Measurements from ENCODE around the gene ANKRD9. TPM values are rescaled to one million over a fixed set of nuclear protein-coding genes. Genes with fewer than 3 reads are reported as not detected.
A peak's percentile ranks its signal among the peaks of the same experiment; 100 is the strongest.

ANKRD9 gene
- total RNA-seq, 1 donor from 2014 or later: 10.8 TPM

DNA sequence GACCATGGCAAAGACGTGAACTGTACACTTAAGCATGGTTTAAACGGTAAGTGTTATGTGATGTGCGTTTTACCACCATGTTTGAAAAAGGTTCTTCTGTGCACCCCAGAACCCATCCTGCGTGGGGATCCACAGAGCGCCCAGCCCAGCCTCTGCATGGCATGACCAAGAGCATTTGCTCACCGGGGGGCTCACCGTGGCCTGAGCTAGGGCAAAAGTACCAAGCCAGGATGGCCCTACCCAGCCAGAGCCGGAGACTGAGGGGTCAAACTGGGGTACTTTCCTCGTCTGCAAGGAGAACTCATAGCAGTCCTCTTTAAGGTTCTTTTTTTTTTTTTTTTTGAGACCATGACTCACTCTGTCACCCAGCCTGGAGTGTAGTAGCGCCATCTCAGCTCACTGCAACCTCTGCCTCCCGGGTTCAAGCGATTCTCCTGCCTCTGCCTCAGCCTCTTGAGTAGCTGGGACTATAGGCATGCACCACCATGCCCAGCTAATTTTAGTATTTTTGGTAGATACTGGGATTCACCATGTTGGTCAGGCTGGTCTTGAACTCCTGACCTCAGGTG, 16.4 kb upstream of the ANKRD9 start:
- peak overlapping the region; percentile 85 for H3K4me3 Mint-ChIP-seq
- H3F3A ChIP-seq (ENCODE audit: low read depth): peaks cover 9% of the 10 kb centered on the region
- H3K9me3 Mint-ChIP-seq: no peaks in the 10 kb centered on the region
- peaks cover 2% of the 10 kb centered on the region for H3K27me3 Mint-ChIP-seq (ENCODE audit: insufficient read depth, low read depth)
- no peaks in the 10 kb centered on the region for H3K36me3 ChIP-seq
- H3K79me2 ChIP-seq (ENCODE audit: low read depth): no peaks in the 10 kb centered on the region
- TF ChIP-seq EZH2 (IDR thresholded peaks at IDR 0.05) (no peak), EZH2phosphoT487 (IDR thresholded peaks at IDR 0.05) (no peak)
- TF ChIP-seq, protein P1, sequence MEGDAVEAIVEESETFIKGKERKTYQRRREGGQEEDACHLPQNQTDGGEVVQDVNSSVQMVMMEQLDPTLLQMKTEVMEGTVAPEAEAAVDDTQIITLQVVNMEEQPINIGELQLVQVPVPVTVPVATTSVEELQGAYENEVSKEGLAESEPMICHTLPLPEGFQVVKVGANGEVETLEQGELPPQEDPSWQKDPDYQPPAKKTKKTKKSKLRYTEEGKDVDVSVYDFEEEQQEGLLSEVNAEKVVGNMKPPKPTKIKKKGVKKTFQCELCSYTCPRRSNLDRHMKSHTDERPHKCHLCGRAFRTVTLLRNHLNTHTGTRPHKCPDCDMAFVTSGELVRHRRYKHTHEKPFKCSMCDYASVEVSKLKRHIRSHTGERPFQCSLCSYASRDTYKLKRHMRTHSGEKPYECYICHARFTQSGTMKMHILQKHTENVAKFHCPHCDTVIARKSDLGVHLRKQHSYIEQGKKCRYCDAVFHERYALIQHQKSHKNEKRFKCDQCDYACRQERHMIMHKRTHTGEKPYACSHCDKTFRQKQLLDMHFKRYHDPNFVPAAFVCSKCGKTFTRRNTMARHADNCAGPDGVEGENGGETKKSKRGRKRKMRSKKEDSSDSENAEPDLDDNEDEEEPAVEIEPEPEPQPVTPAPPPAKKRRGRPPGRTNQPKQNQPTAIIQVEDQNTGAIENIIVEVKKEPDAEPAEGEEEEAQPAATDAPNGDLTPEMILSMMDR (IDR thresholded peaks at IDR 0.05): no peak
- no peak for DNase-seq (ENCODE audit: low spot score)
- H2AFZ ChIP-seq (replicated peaks): no peak overlapping the region
- no peak overlapping the region for H3K27ac ChIP-seq
- peaks cover 7% of the 10 kb centered on the region for H3K4me1 Mint-ChIP-seq
- no peak overlapping the region for H3K27ac Mint-ChIP-seq
- no peaks in the 10 kb centered on the region for H3K4me1 ChIP-seq
- H3K4me3 ChIP-seq: no peak overlapping the region
- no peaks in the 10 kb centered on the region for H4K20me1 ChIP-seq (ENCODE audit: low read depth)
- no peaks in the 10 kb centered on the region for H3K9me3 ChIP-seq (ENCODE audit: low read depth)
- peak overlapping the region; percentile 86 for H3K4me2 ChIP-seq
- no peak overlapping the region for H3K9ac ChIP-seq
- no peaks in the 10 kb centered on the region for H3K27me3 ChIP-seq
- H3K36me3 Mint-ChIP-seq: no peaks in the 10 kb centered on the region

DNA sequence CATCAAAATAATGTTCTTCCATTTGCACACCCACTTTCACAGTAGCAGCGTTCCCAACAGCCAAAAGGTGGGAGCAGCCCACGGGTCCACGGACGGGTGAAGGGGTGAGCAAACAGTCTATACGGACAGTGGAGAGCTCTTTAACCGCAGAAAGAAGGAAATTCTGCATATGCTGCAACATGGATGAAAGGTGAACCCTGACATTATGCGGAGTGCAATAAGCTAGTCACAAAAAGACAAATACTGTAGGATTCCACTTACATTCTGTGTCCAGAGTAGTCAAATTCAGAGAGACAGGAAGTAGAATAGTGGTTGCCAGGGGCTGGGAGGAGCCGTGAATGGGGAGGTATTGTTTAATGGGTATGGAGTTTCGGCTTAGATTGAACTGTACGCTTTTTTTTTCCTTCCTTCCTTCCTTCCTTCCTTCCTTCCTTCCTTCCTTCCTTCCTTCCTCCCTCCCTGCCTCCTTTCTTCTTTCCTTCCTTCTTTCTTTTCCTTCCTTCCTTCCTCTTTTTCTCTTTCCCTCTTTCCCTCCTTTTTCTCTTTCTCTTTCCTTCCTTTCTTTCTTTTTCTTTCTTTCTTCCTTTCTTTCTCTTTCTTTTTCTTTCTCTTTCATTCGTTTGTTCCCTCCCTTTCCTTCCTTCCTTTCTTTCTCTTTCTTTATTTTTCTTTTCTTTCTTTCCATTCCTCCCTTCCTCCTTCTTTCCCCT, 15.8 kb upstream of the ANKRD9 start:
- Histone ChIP-seq H3K79me2 (ENCODE audit: low read depth) (no peaks in the 10 kb centered on the region), H3K27ac (no peak overlapping the region), H3K9me3 (ENCODE audit: low read depth) (no peaks in the 10 kb centered on the region), H4K20me1 (ENCODE audit: low read depth) (no peaks in the 10 kb centered on the region), H3K9ac (no peak overlapping the region), H3K27me3 (no peaks in the 10 kb centered on the region), H3K4me3 (peak overlapping the region; percentile 53), H3K4me1 (no peaks in the 10 kb centered on the region), H3K4me2 (peak overlapping the region; percentile 86), H3K36me3 (no peaks in the 10 kb centered on the region), H3F3A (ENCODE audit: low read depth) (peaks cover 4% of the 10 kb centered on the region), H2AFZ (replicated peaks) (peak overlapping the region; percentile 66)
- Mint-ChIP-seq H3K27ac (peak overlapping the region; percentile 84), H3K27me3 (ENCODE audit: insufficient read depth, low read depth) (peaks cover under 1% of the 10 kb centered on the region), H3K4me1 (peaks cover 7% of the 10 kb centered on the region), H3K4me3 (peak overlapping the region; percentile 85), H3K9me3 (no peaks in the 10 kb centered on the region), H3K36me3 (no peaks in the 10 kb centered on the region)
- DNase-seq (ENCODE audit: low spot score): no peak
- TF ChIP-seq, protein P1 (IDR thresholded peaks at IDR 0.05): no peak
- TF ChIP-seq EZH2 (IDR thresholded peaks at IDR 0.05) (no peak), EZH2phosphoT487 (IDR thresholded peaks at IDR 0.05) (no peak)

- H3K27me3 ChIP-seq: no peaks in the 10 kb centered on the region
- no peak overlapping the region for H3K9ac ChIP-seq
- no peaks in the 10 kb centered on the region for H3K36me3 ChIP-seq
- H3K27ac ChIP-seq: no peak overlapping the region
- H3F3A ChIP-seq (ENCODE audit: low read depth): peaks cover 9% of the 10 kb centered on the region
- H3K4me2 ChIP-seq: peak overlapping the region; percentile 86
- peak; percentile 98 for DNase-seq (ENCODE audit: low spot score)
- no peaks in the 10 kb centered on the region for H3K36me3 Mint-ChIP-seq
- no peaks in the 10 kb centered on the region for H3K79me2 ChIP-seq (ENCODE audit: low read depth)
- H3K27me3 Mint-ChIP-seq (ENCODE audit: insufficient read depth, low read depth): no peaks in the 10 kb centered on the region
- peak overlapping the region; percentile 53 for H3K4me3 ChIP-seq
- peak overlapping the region; percentile 66 for H2AFZ ChIP-seq (replicated peaks)
- peak overlapping the region; percentile 85 for H3K4me3 Mint-ChIP-seq
- peak overlapping the region; percentile 84 for H3K27ac Mint-ChIP-seq
- no peaks in the 10 kb centered on the region for H3K4me1 ChIP-seq
- peaks cover 7% of the 10 kb centered on the region for H3K4me1 Mint-ChIP-seq
- no peak for TF ChIP-seq EZH2phosphoT487 (IDR thresholded peaks at IDR 0.05)
- TF ChIP-seq, protein P1 (IDR thresholded peaks at IDR 0.05): peak; percentile 97
- no peaks in the 10 kb centered on the region for H3K9me3 ChIP-seq (ENCODE audit: low read depth)
- no peaks in the 10 kb centered on the region for H4K20me1 ChIP-seq (ENCODE audit: low read depth)
- H3K9me3 Mint-ChIP-seq: no peaks in the 10 kb centered on the region
Measured at GRCh38 chr14:102524451-102525218, 15.1 kb upstream of the ANKRD9 start.

All from neural progenitor cell (in vitro differentiated cells).